SJCRH30 (cell line): ENCODE data around the gene CLEC4G. TPM values are rescaled to one million over a fixed set of nuclear protein-coding genes. Genes with fewer than 3 reads are reported as not detected.
A peak's percentile ranks its signal among the peaks of the same experiment; 100 is the strongest.

Source experiments
- DNase-seq, 2 experiments: peaks; one replicate each; pipeline ENCODE4 v3.0.0-alpha.2; 2015 to 2020
- H3K27ac ChIP-seq: fragments of 250-450 bp; sonication (Bioruptor Pico); 2 replicates; pipeline ENCODE4 v1.5.1; 2020; ENCODE audit warnings: mild to moderate bottlenecking, moderate library complexity
- H3K27me3 ChIP-seq: fragments of 250-450 bp; sonication (Bioruptor Pico); 2 replicates; pipeline ENCODE4 v1.5.1; 2020; ENCODE audit warnings: mild to moderate bottlenecking, moderate library complexity
- H3K36me3 ChIP-seq: fragments of 250-450 bp; sonication (Bioruptor Pico); 2 replicates; pipeline ENCODE4 v1.5.1; 2020; ENCODE audit warnings: mild to moderate bottlenecking, moderate library complexity
- H3K4me1 ChIP-seq: fragments of 250-450 bp; sonication (Bioruptor Pico); 2 replicates; pipeline ENCODE4 v1.5.1; 2020; ENCODE audit warnings: mild to moderate bottlenecking, moderate library complexity
- H3K4me3 ChIP-seq: fragments of 250-450 bp; sonication (Bioruptor Pico); 2 replicates; pipeline ENCODE4 v1.5.1; 2020; ENCODE audit warnings: mild to moderate bottlenecking, moderate library complexity
- H3K9me3 ChIP-seq: fragments of 250-450 bp; sonication (Bioruptor Pico); replicated peaks from 2 replicates; pipeline ENCODE4 v1.5.1; 2020; ENCODE audit warnings: mild to moderate bottlenecking, moderate library complexity
- total RNA-seq: library from RNA; depleted of rRNA; stranded (reverse); fragments of >200 nt; shearing (Covaris generic); gene quantifications from 2 replicates; pipeline ENCODE4 v1.2.3, GENCODE V29; 2014; rRNA removed

Gene CLEC4G
- total RNA-seq, 1 experiment from 2014 or later = not detected

DNA sequence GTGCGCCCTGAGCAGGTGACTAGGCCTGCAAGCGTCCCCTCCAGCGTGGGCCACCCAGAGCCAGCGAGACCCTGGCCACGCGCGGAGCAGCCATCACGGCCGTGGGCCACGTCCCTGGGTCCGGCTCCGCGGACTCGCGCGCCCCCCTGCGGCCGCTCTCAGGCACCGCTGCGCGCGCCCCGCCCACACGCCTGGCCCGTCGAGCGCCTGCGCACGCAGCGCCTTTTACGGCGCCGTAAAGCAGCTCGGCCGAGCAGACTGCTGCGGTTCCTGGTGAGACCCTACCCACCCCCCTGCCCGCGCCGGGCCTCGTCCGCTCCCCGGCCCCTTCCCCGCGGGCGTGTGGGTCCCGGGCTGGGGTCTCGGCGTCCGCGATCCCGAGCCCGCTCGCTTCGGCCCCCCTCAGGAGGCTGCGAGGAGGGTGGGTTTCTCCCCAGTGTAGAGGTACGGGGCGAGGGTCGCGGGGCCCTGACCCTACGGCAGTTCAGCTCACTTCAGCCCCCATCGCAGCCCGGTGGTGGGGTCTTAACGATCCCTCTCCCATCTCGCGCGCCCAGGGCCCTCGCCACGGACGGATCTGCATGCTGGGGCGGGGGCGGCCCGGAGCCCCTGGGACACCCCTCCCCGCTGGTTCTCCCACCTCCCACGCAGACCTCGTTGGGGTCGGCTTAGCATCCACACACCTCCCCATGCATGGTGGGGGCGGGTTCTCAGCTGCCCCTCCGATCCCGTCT is 51.1 kb downstream of the CLEC4G start, which contains the start of gene TRAPPC5:
TSS of gene TRAPPC5 (plus strand) at position 228 of the 734 bp plus-strand sequence. CDS start 1,421 bp downstream, outside the sequence.
- Histone ChIP-seq H3K4me1 (no peaks in the 10 kb centered on the region), H3K27me3 (peaks cover 2% of the 10 kb centered on the region; the same call in 1 of the 2 replicates), H3K9me3 (no peaks in the 10 kb centered on the region), H3K4me3 (peak within 1 kb of the TSS; percentile 93), H3K36me3 (no peaks in the 10 kb centered on the region; the same call in 1 of the 2 replicates), H3K27ac (peak within 1 kb of the TSS; percentile 60)
- peak; percentile 74 to 82 for DNase-seq

GRCh38 chr19:7679771-7680605 is 51.9 kb downstream of the CLEC4G start:
- H3K27ac ChIP-seq = no peak overlapping the region

DNA sequence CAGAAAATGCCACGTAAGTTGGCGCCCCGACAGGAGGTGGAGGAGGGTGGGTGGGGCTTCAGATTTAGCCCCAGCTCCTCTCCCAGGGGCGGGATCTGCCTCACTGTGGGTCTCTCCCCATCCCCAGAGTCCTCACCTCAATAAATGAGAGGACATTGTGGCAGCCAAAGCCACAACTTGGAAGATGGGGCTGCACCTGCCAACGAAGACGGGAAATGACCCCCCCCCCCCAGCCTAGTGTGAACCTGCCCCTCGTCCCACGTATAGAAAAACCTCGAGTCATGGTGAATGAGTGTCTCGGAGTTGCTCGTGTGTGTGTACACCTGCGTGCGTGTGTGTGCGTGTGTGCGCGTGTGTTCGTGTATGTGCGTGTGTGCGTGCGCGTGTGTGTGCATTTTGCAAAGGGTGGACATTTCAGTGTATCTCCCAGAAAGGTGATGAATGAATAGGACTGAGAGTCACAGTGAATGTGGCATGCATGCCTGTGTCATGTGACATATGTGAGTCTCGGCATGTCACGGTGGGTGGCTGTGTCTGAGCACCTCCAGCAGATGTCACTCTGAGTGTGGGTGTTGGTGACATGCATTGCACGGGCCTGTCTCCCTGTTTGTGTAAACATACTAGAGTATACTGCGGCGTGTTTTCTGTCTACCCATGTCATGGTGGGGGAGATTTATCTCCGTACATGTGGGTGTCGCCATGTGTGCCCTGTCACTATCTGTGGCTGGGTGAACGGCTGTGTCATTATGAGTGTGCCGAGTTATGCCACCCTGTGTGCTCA is 52.7 kb downstream of the CLEC4G start:
- no peak overlapping the region for H3K27ac ChIP-seq
- DNase-seq = no peak
- H3K36me3 ChIP-seq = no peaks in the 10 kb centered on the region; the same call in 1 of the 2 replicates
- no peak overlapping the region for H3K4me3 ChIP-seq
- peaks cover 2% of the 10 kb centered on the region; the same call in 1 of the 2 replicates for H3K27me3 ChIP-seq
- H3K4me1 ChIP-seq = no peaks in the 10 kb centered on the region
- no peaks in the 10 kb centered on the region for H3K9me3 ChIP-seq

More at GRCh38 chr19:7679771-7680605, 51.9 kb downstream of the CLEC4G start:
- Histone ChIP-seq H3K9me3 (no peaks in the 10 kb centered on the region), H3K4me3 (peak overlapping the region; percentile 93), H3K4me1 (no peaks in the 10 kb centered on the region), H3K27me3 (peaks cover 2% of the 10 kb centered on the region; the same call in 1 of the 2 replicates), H3K36me3 (no peaks in the 10 kb centered on the region; the same call in 1 of the 2 replicates)
- no peak for DNase-seq

Other genes with a start within 250 kb of the CLEC4G start
- not detected in 2 replicates for gene PEX11G, start 243.1 kb downstream of the CLEC4G start, total RNA-seq
- 28.8 and 33.8 TPM in 2 replicates for gene ZNF358, start 216.0 kb downstream of the CLEC4G start, total RNA-seq
- 3.8 and 5.8 TPM in 2 replicates for gene MCOLN1, start 209.5 kb downstream of the CLEC4G start, total RNA-seq
- 14.2 and 17.3 TPM in 2 replicates for gene PNPLA6, start 196.4 kb downstream of the CLEC4G start, total RNA-seq
- 0.04 and 0.10 TPM in 2 replicates for gene CAMSAP3, start 136.2 kb downstream of the CLEC4G start, total RNA-seq
- gene XAB2, start 102.6 kb downstream of the CLEC4G start, total RNA-seq = 29.5 and 33.0 TPM in 2 replicates
- gene PET100, start 102.3 kb downstream of the CLEC4G start, total RNA-seq = 51.0 and 62.1 TPM in 2 replicates
- gene PCP2, start 98.4 kb downstream of the CLEC4G start, total RNA-seq = not detected in 2 replicates
- gene STXBP2, start 95.0 kb downstream of the CLEC4G start, total RNA-seq = 0.15 TPM in 1 of 2 replicates, not detected in the other
- gene RETN, start 63.1 kb downstream of the CLEC4G start, total RNA-seq = not detected in 2 replicates
- not detected in 2 replicates for gene MCEMP1, start 55.0 kb downstream of the CLEC4G start, total RNA-seq
- 18.5 and 25.1 TPM in 2 replicates for gene TRAPPC5, start 51.3 kb downstream of the CLEC4G start, total RNA-seq
- not detected in 2 replicates for gene FCER2, start 30.0 kb downstream of the CLEC4G start, total RNA-seq
- gene CD209, start 15.4 kb upstream of the CLEC4G start, total RNA-seq = not detected in 2 replicates
- gene CLEC4M, start 31.1 kb upstream of the CLEC4G start, total RNA-seq = not detected in 2 replicates
- 5.5 and 6.0 TPM in 2 replicates for gene EVI5L, start 98.1 kb upstream of the CLEC4G start, total RNA-seq
- not detected in 2 replicates for gene PRR36, start 142.3 kb upstream of the CLEC4G start, total RNA-seq
- gene LRRC8E, start 156.4 kb upstream of the CLEC4G start, total RNA-seq = 0.04 and 0.15 TPM in 2 replicates
- gene MAP2K7, start 171.8 kb upstream of the CLEC4G start, total RNA-seq = 12.9 and 13.6 TPM in 2 replicates
- not detected in 2 replicates for gene TGFBR3L, start 182.7 kb upstream of the CLEC4G start, total RNA-seq
- 15.8 and 17.4 TPM in 2 replicates for gene SNAPC2, start 188.2 kb upstream of the CLEC4G start, total RNA-seq
- 1.0 TPM in 2 replicates for gene CTXN1, start 194.0 kb upstream of the CLEC4G start, total RNA-seq
- 49.5 and 55.2 TPM in 2 replicates for gene TIMM44, start 211.6 kb upstream of the CLEC4G start, total RNA-seq